ENCODE measurements around the gene U2AF2. TPM values are rescaled to one million over a fixed set of nuclear protein-coding genes. Genes with fewer than 3 reads are reported as not detected.

Gene U2AF2
- total RNA-seq, 1 experiment from 2014 or later = 343 TPM

- Histone ChIP-seq H3K27ac (ENCODE audit: low read length) (no peak overlapping the region), H3K27me3 (ENCODE audit: low read length) (no peaks in the 10 kb centered on the region), H3K9me3 (ENCODE audit: low read length) (no peaks in the 10 kb centered on the region), H3K4me1 (ENCODE audit: insufficient read depth, low read length) (0 out of 2 replicates have a peak, but pooled peaks cover under 1% of the 10 kb centered on the region), H3K9me2 (replicated peaks; ENCODE audit: low read length) (no peaks in the 10 kb centered on the region), H3K4me2 (ENCODE audit: low read length) (no peak overlapping the region), H3K9ac (ENCODE audit: low read length) (no peak overlapping the region), H3F3A (ENCODE audit: low read length, unreplicated experiment) (no peaks in the 10 kb centered on the region), H3K79me2 (ENCODE audit: low read length) (peaks cover 18% of the 10 kb centered on the region), H2AFZ (ENCODE audit: low read length) (no peak overlapping the region), H3K4me3 (ENCODE audit: low read length) (no peak overlapping the region), H3K36me3 (ENCODE audit: low read depth, low read length) (no peaks in the 10 kb centered on the region; the same call in 1 of the 2 replicates), H4K20me1 (ENCODE audit: low read length) (no peaks in the 10 kb centered on the region; the same call in 1 of the 2 replicates)
- intact Hi-C loops (cut with micrococcal nuclease) = no loop called here
- ATAC-seq (no peak), DNase-seq (no peak)
- BruUV-seq (replicated peaks) = no TSS peak
- ChIA-PET POLR2A (ENCODE audit: unreplicated experiment) (no interaction called here), CTCF (no interaction called here)
- TF ChIP-seq EZH2 (IDR thresholded peaks at IDR 0.05; ENCODE audit: low read length, unreplicated experiment) (no peak), EZH2phosphoT487 (IDR thresholded peaks at IDR 0.05; ENCODE audit: borderline replicate concordance, low read length) (no peak), CTCF (conservative IDR thresholded peaks at IDR 0.05; ENCODE audit: low read depth, low read length) (no peak)
Observed at GRCh38 chr19:55611983-55612645, 42.7 kb upstream of the U2AF2 start.

GRCh38 chr19:55613396-55613795 lies 41.4 kb upstream of the U2AF2 start:
- Histone ChIP-seq H3K36me3 (ENCODE audit: low read depth, low read length) (no peaks in the 10 kb centered on the region; the same call in 1 of the 2 replicates), H4K20me1 (ENCODE audit: low read length) (no peaks in the 10 kb centered on the region; the same call in 1 of the 2 replicates), H3K4me3 (ENCODE audit: low read length) (no peak overlapping the region), H3K9ac (ENCODE audit: low read length) (no peak overlapping the region), H3K9me2 (replicated peaks; ENCODE audit: low read length) (no peaks in the 10 kb centered on the region), H3K79me2 (ENCODE audit: low read length) (peaks cover 8% of the 10 kb centered on the region; the same call in 1 of the 2 replicates), H3K4me1 (ENCODE audit: insufficient read depth, low read length) (no peaks in the 10 kb centered on the region), H3K9me3 (ENCODE audit: low read length) (no peaks in the 10 kb centered on the region), H3K4me2 (ENCODE audit: low read length) (no peak overlapping the region), H3K27me3 (ENCODE audit: low read length) (no peaks in the 10 kb centered on the region), H3F3A (ENCODE audit: low read length, unreplicated experiment) (no peaks in the 10 kb centered on the region), H3K27ac (ENCODE audit: low read length) (no peak overlapping the region), H2AFZ (ENCODE audit: low read length) (no peak overlapping the region)
- ChIA-PET CTCF (no interaction called here), POLR2A (ENCODE audit: unreplicated experiment) (no interaction called here)
- DNase-seq (no peak), ATAC-seq (no peak)
- TF ChIP-seq EZH2phosphoT487 (IDR thresholded peaks at IDR 0.05; ENCODE audit: borderline replicate concordance, low read length) (no peak), EZH2 (IDR thresholded peaks at IDR 0.05; ENCODE audit: low read length, unreplicated experiment) (no peak), CTCF (conservative IDR thresholded peaks at IDR 0.05; ENCODE audit: low read depth, low read length) (no peak)
- intact Hi-C loops (cut with micrococcal nuclease) = no loop called here
- BruUV-seq (replicated peaks) = no TSS peak
